Measurements from ENCODE around the gene SLC47A2. TPM values are rescaled to one million over a fixed set of nuclear protein-coding genes. Genes with fewer than 3 reads are reported as not detected.

Gene SLC47A2
- total RNA-seq, 3 donors from 2014 or later = 0.15 to 0.66 TPM; not detected in 1

DNA sequence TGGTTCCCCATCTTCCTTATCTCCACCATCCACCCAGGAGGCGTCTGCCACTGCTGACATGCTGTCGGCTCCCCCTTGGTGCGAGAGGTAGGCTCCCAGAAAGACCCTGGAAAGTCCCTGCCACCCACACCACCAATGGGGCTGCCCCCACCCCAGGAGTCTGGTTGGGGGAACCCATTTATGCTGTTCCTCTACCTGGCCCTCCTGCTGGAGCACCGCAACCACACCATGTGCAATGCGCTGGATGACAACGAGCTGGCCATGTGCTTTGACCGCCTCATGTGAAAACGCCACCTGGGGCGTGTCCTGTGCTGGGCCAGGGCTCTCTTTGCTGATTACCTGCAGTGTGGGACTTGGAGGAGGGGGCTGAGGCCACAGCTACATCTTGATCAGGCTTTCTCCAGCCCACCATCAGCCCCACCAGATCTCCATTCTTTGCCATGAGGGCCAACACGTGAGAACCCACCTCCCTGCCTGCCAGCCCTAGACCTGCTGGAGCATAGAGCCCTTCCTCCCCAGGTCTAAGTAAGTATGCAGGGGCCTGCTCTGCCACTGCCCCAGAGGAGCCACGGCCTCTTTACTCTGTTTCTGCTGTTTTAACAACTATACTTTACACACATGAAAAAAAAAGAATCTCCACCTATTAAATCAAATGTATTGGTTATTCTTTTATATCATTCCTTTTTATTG, 39.6 kb upstream of the SLC47A2 start:
- TF ChIP-seq, protein P1, sequence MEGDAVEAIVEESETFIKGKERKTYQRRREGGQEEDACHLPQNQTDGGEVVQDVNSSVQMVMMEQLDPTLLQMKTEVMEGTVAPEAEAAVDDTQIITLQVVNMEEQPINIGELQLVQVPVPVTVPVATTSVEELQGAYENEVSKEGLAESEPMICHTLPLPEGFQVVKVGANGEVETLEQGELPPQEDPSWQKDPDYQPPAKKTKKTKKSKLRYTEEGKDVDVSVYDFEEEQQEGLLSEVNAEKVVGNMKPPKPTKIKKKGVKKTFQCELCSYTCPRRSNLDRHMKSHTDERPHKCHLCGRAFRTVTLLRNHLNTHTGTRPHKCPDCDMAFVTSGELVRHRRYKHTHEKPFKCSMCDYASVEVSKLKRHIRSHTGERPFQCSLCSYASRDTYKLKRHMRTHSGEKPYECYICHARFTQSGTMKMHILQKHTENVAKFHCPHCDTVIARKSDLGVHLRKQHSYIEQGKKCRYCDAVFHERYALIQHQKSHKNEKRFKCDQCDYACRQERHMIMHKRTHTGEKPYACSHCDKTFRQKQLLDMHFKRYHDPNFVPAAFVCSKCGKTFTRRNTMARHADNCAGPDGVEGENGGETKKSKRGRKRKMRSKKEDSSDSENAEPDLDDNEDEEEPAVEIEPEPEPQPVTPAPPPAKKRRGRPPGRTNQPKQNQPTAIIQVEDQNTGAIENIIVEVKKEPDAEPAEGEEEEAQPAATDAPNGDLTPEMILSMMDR (IDR thresholded peaks at IDR 0.05) = no peak
- TF ChIP-seq POLR2AphosphoS5 (IDR thresholded peaks at IDR 0.05) (no peak), POLR2A (IDR thresholded peaks at IDR 0.05) (no peak)
- H3K27ac ChIP-seq = no peak overlapping the region
- DNase-seq (ENCODE audit: low spot score in 2 of 2) = no peak
- intact Hi-C loops (cut with DNase I; ENCODE audit: low total_unique reads) = no loop called here
- no peaks in the 10 kb centered on the region for H3K36me3 ChIP-seq
- no peak overlapping the region for H3K4me3 ChIP-seq
- no peaks in the 10 kb centered on the region for H3K27me3 ChIP-seq
- no peaks in the 10 kb centered on the region for H3K9me3 ChIP-seq
- no peaks in the 10 kb centered on the region for H3K4me1 ChIP-seq

- no peaks in the 10 kb centered on the region for H3K27me3 ChIP-seq
- DNase-seq (ENCODE audit: low spot score in 2 of 2) = no peak
- no peak for TF ChIP-seq POLR2AphosphoS5 (IDR thresholded peaks at IDR 0.05)
- TF ChIP-seq POLR2A (IDR thresholded peaks at IDR 0.05) = no peak
- TF ChIP-seq, protein P1 (IDR thresholded peaks at IDR 0.05) = no peak
- H3K4me1 ChIP-seq = no peaks in the 10 kb centered on the region
- H3K36me3 ChIP-seq = no peaks in the 10 kb centered on the region
- intact Hi-C loops (cut with DNase I; ENCODE audit: low total_unique reads) = no loop called here
- H3K9me3 ChIP-seq = no peaks in the 10 kb centered on the region
- no peak overlapping the region for H3K27ac ChIP-seq
- H3K4me3 ChIP-seq = no peak overlapping the region
Observed at GRCh38 chr17:19755392-19755791, 39.0 kb upstream of the SLC47A2 start.

DNA sequence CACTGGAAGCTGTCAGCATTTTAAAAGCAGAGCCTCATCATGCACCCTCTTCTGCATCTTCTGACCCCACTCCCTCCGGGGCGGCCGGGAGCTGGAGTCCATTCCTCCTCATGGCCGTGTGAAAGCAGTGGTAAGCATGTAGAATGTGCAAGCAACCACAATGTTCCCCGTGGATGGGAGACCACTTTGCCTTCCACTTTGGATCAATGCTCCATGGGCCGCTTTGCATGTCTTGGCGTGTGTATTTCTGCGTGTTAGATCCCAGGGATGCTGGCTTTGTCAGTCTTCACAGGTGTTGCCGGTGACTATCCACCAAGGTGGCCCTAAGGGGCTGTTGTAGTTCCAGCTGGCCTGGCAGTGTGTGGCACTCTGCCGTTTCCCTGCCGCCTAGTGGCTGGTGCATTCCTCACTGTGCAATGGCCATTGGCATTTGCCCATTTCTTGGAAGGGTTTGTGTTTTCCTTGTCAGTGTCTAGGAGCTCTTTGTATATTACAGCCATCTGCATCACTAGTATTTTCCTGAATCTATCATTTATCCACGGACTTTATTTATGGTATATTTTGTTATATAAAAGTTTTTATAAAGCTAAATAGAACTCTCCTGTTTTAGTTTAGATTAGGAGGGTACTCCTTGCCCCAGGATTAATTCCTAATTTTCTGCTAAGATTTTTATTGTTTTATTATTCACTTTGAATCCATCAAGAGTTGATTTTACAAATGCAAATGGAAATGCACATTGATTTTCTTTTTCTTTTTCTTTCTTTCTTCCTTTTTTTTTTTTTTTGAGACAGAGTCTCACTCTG, 37.5 kb upstream of the SLC47A2 start:
- H3K36me3 ChIP-seq = no peaks in the 10 kb centered on the region
- DNase-seq (ENCODE audit: low spot score in 2 of 2) = peak; percentile 75 to 82
- peak overlapping the region in 1 of 3 donors; percentile 43 for H3K4me3 ChIP-seq
- H3K27me3 ChIP-seq = no peaks in the 10 kb centered on the region
- H3K4me1 ChIP-seq = no peaks in the 10 kb centered on the region
- TF ChIP-seq POLR2A (IDR thresholded peaks at IDR 0.05) = no peak
- TF ChIP-seq, protein P1 (IDR thresholded peaks at IDR 0.05) = peak; percentile 54 to 84 (median 55)
- peak in 2 of 3 donors; percentile 52 to 58 for TF ChIP-seq POLR2AphosphoS5 (IDR thresholded peaks at IDR 0.05)
- intact Hi-C loops (cut with DNase I; ENCODE audit: low total_unique reads) = no loop called here
- no peaks in the 10 kb centered on the region for H3K9me3 ChIP-seq
- H3K27ac ChIP-seq = peak overlapping the region; percentile 76 to 85

DNA sequence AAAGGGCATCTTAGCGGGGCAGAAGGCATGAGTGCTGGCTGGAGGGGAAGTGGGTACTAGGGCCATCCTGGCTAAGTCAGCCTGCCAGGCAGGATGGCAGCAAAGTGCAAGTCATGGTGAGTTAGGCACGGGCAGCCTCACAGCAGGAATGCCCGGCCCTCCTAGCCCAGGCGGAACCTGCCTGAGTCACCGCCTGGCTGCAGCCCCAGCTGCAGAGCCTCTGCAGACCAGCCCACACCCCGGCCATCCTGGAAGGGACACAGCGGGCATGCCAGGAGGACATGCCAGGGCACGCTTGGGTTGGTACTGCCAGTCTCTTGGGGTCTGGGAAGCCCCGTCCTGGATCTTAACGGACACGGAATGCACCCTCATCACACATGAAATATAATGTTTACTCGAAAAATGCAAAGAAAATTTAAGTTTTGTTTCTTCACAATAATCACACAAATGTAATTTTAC, 36.7 kb upstream of the SLC47A2 start:
- Histone ChIP-seq H3K27me3 (no peaks in the 10 kb centered on the region), H3K4me3 (peak overlapping the region in 1 of 3 donors; percentile 43), H3K36me3 (no peaks in the 10 kb centered on the region), H3K27ac (peak overlapping the region; percentile 76 to 85), H3K4me1 (no peaks in the 10 kb centered on the region), H3K9me3 (no peaks in the 10 kb centered on the region)
- DNase-seq (ENCODE audit: low spot score in 2 of 2) = peak; percentile 77 to 93
- TF ChIP-seq POLR2AphosphoS5 (IDR thresholded peaks at IDR 0.05) (peak; percentile 19 to 49 (median 34)), POLR2A (IDR thresholded peaks at IDR 0.05) (no peak)
- TF ChIP-seq, protein P1 (IDR thresholded peaks at IDR 0.05) = no peak
- intact Hi-C loops (cut with DNase I; ENCODE audit: low total_unique reads) = no loop called here
